Measurements from ENCODE around the gene HAUS8.

HAUS8 gene

DNA sequence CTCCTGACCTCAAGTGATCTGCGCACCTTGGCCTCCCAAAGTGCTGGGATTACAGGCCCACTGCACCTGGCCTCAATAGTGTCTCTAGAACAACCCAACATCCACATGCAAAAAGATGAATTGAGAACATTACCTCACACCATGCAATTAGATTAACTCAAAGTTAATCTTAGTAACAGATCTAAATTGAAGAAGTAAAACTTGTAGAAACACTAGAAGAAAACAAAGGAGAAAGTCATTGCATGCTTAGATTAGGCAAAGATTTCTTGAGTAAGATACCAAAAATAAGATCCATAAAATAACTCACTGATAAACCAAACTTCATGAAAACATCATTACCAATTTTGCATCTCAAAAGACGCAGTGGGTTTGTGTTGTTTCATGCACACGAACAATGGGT lies 51.4 kb downstream of the HAUS8 start:
- Histone ChIP-seq H3K79me2 (ENCODE audit: insufficient read depth, low read length) (no peaks in the 10 kb centered on the region), H3F3A (ENCODE audit: insufficient read depth) (no peaks in the 10 kb centered on the region), H3K4me3 (ENCODE audit: insufficient read depth, low read length, poor library complexity, severe bottlenecking) (no peak overlapping the region), H3K36me3 (ENCODE audit: low read length) (no peaks in the 10 kb centered on the region), H3K9me3 (ENCODE audit: insufficient read depth, low read length) (no peaks in the 10 kb centered on the region), H3K9me2 (replicated peaks; ENCODE audit: insufficient read depth, low read length) (no peaks in the 10 kb centered on the region), H2AFZ (ENCODE audit: low read depth, low read length, severe bottlenecking) (no peak overlapping the region), H3K27ac (ENCODE audit: low read depth, low read length) (no peak overlapping the region), H4K20me1 (ENCODE audit: low read depth, low read length) (no peaks in the 10 kb centered on the region), H3K4me2 (ENCODE audit: low read depth, low read length, poor library complexity, severe bottlenecking) (no peak overlapping the region), H3K9ac (ENCODE audit: low read length) (no peak overlapping the region), H3K27me3 (ENCODE audit: low read length) (no peaks in the 10 kb centered on the region)
- TF ChIP-seq EZH2phosphoT487 (conservative IDR thresholded peaks at IDR 0.05; ENCODE audit: low read length) (no peak), CTCF (IDR thresholded peaks at IDR 0.05; ENCODE audit: insufficient read depth, low read length, poor library complexity, severe bottlenecking) (no peak)

DNA sequence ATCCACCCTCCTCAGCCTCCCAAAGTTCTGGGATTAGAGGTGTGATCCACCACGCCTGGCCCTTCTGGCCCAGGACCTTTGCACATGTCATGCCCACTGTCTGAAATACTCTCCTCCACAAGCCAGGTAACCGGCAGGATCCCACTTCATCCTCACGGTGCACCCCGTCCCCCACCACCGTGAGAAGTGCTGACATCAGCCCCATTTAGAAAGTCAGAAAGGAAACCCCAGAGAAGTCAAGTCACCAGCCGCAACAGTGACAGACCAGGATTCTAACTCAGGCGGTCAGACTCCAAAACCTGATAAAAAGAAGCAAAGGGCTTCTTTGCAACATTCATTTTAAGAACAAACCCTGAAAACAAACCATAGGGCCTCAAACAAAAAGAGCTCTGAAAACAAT lies 52.5 kb downstream of the HAUS8 start:
- no peaks in the 10 kb centered on the region for H3K27me3 ChIP-seq (ENCODE audit: low read length)
- H3K79me2 ChIP-seq (ENCODE audit: insufficient read depth, low read length), result no peaks in the 10 kb centered on the region
- no peaks in the 10 kb centered on the region for H3K36me3 ChIP-seq (ENCODE audit: low read length)
- no peak overlapping the region for H3K9ac ChIP-seq (ENCODE audit: low read length)
- H3K4me2 ChIP-seq (ENCODE audit: low read depth, low read length, poor library complexity, severe bottlenecking), result no peak overlapping the region
- no peak for TF ChIP-seq CTCF (IDR thresholded peaks at IDR 0.05; ENCODE audit: insufficient read depth, low read length, poor library complexity, severe bottlenecking)
- no peak for TF ChIP-seq EZH2phosphoT487 (conservative IDR thresholded peaks at IDR 0.05; ENCODE audit: low read length)
- H3K9me3 ChIP-seq (ENCODE audit: insufficient read depth, low read length), result no peaks in the 10 kb centered on the region
- H2AFZ ChIP-seq (ENCODE audit: low read depth, low read length, severe bottlenecking), result no peak overlapping the region
- no peaks in the 10 kb centered on the region for H4K20me1 ChIP-seq (ENCODE audit: low read depth, low read length)
- H3K27ac ChIP-seq (ENCODE audit: low read depth, low read length), result no peak overlapping the region
- H3K9me2 ChIP-seq (replicated peaks; ENCODE audit: insufficient read depth, low read length), result no peaks in the 10 kb centered on the region
- no peaks in the 10 kb centered on the region for H3F3A ChIP-seq (ENCODE audit: insufficient read depth)
- H3K4me3 ChIP-seq (ENCODE audit: insufficient read depth, low read length, poor library complexity, severe bottlenecking), result no peak overlapping the region

DNA sequence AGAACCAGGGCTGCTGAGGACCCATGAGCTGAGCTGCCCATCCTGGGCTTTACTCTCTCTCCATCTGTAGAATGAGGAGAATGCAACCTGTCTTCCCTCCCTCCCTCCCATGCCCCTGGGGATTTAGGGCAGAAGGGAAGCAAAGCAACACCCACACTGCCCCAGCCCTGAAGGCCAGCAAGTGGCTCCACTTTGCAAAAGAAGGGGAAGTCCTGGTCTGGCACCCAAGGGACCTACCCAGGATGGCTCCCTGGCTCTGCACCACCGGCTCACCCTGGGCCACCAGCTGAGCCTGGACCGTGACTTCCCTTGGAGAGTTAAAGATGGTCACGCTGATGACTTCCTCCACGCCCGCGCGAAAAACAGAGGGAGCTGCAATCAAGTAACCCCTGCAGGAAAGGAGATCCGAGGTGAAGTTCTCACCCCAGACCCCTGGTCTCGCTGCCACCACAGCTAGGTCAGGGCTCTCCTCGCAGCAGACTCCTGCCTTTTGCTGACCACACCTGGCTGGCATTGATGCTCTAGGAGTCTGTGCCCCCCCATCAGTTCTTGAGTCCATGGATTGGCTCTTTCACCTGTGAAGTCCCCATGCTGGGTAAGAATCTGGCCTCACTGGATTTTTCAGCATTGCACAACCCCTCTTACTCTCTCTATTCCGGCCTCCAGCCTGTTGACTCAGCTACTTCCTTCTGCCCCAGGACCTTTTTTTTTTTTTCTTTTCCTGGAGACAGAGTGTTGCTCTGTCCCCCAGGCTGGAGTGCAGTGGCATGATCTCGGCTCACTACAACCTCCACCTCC lies 53.3 kb downstream of the HAUS8 start:
- Histone ChIP-seq H2AFZ (ENCODE audit: low read depth, low read length, severe bottlenecking) (no peak overlapping the region), H3K9me2 (replicated peaks; ENCODE audit: insufficient read depth, low read length) (no peaks in the 10 kb centered on the region)

More for the DNA sequence above, 53.3 kb downstream of the HAUS8 start:
- Histone ChIP-seq H4K20me1 (ENCODE audit: low read depth, low read length) (no peaks in the 10 kb centered on the region), H3K36me3 (ENCODE audit: low read length) (no peaks in the 10 kb centered on the region), H3K9me3 (ENCODE audit: insufficient read depth, low read length) (no peaks in the 10 kb centered on the region), H3K4me2 (ENCODE audit: low read depth, low read length, poor library complexity, severe bottlenecking) (no peak overlapping the region), H3K9ac (ENCODE audit: low read length) (no peak overlapping the region), H3K79me2 (ENCODE audit: insufficient read depth, low read length) (no peaks in the 10 kb centered on the region), H3K4me3 (ENCODE audit: insufficient read depth, low read length, poor library complexity, severe bottlenecking) (no peak overlapping the region), H3F3A (ENCODE audit: insufficient read depth) (no peaks in the 10 kb centered on the region), H3K27me3 (ENCODE audit: low read length) (no peaks in the 10 kb centered on the region), H3K27ac (ENCODE audit: low read depth, low read length) (no peak overlapping the region)
- no peak for TF ChIP-seq EZH2phosphoT487 (conservative IDR thresholded peaks at IDR 0.05; ENCODE audit: low read length)
- TF ChIP-seq CTCF (IDR thresholded peaks at IDR 0.05; ENCODE audit: insufficient read depth, low read length, poor library complexity, severe bottlenecking), result no peak
